Activated CD4-positive, alpha-beta T cell treated with anti-CD3 and anti-CD28 coated beads, Interleukin-2, amount 50 U/mL, for 1 hour (primary cell): Measurements from ENCODE around the gene CYB5RL.

ENCODE experiments used
- DNase-seq: peaks from one replicate; pipeline ENCODE4 v3.0.0-alpha.2; 2020

The CYB5RL gene

GRCh38 chr1:54157401-54157800 lies 42.4 kb downstream of the CYB5RL start:
- DNase-seq, result no peak

- DNase-seq, result no peak
Observed at GRCh38 chr1:54156986-54157385, 42.8 kb downstream of the CYB5RL start.

GRCh38 chr1:54156201-54156600 lies 43.6 kb downstream of the CYB5RL start:
- no peak for DNase-seq

- no peak for DNase-seq
Observed at GRCh38 chr1:54153535-54154439, 46.0 kb downstream of the CYB5RL start.

- DNase-seq, result no peak
Observed at GRCh38 chr1:54152696-54153095, 47.1 kb downstream of the CYB5RL start, which contains the start of gene CDCP2. Gene CDCP2 (minus strand): TSS chr1:54153000. CDS start chr1:54152922, 78 bp downstream.

GRCh38 chr1:54151013-54151412 lies 48.8 kb downstream of the CYB5RL start:
- no peak for DNase-seq
